Neutrophil (primary cell): ENCODE results near the gene GNAS-AS1.

Experiments used
- H3K27ac ChIP-seq: fragments of 200-600 bp; sonication (generic); 2 replicates; pipeline ENCODE4 v1.5.1; 2016; ENCODE audit warnings: mild to moderate bottlenecking, moderate library complexity
- H3K27me3 ChIP-seq: fragments of 200-600 bp; sonication (generic); 2 replicates; pipeline ENCODE4 v1.6.0; 2016; ENCODE audit warnings: mild to moderate bottlenecking
- H3K36me3 ChIP-seq: fragments of 200-600 bp; sonication (generic); 2 replicates; pipeline ENCODE4 v1.5.1; 2017
- H3K4me1 ChIP-seq, 2 experiments: fragments of 200-600 bp in 1 of 2; sonication (generic) in 1 of 2; 1 replicate in 1 of 2; 2 replicates in 1 of 2; pipeline versions ENCODE4 v1.5.1 to v1.6.1; 2013 to 2016; ENCODE audit warnings: low read depth in 1 of 2, low read length in 1 of 2, mild to moderate bottlenecking in 1 of 2, moderate library complexity in 1 of 2; ENCODE audit not compliant: control insufficient read depth in 1 of 2, insufficient read depth in 1 of 2
- H3K4me3 ChIP-seq, 2 experiments: fragments of 200-600 bp in 1 of 2; sonication (generic) in 1 of 2; 1 replicate in 1 of 2; 2 replicates in 1 of 2; pipeline ENCODE4 v1.5.1; 2013 to 2016; ENCODE audit warnings: low read depth in 1 of 2, low read length in 1 of 2, mild to moderate bottlenecking in 1 of 2, moderate library complexity in 1 of 2
- H3K9me3 ChIP-seq: fragments of 200-600 bp; sonication (generic); 2 replicates; pipeline ENCODE4 v1.5.1; 2016
- CTCF ChIP-seq: fragments of 200-600 bp; sonication (generic); IDR thresholded peaks from 2 replicates; pipeline ENCODE4 v1.5.1; 2016; ENCODE audit warnings: antibody characterized with exemption

Gene GNAS-AS1

GRCh38 chr20:58854638-58855471 is 4.2 kb upstream of the GNAS-AS1 start:
- H3K27ac ChIP-seq = no peak overlapping the region
- no peaks in the 10 kb centered on the region for H3K36me3 ChIP-seq
- H3K27me3 ChIP-seq = peaks cover 100% of the 10 kb centered on the region
- no peak for TF ChIP-seq CTCF
- no peaks in the 10 kb centered on the region for H3K9me3 ChIP-seq
- H3K4me3 ChIP-seq = no peak overlapping the region
- no peaks in the 10 kb centered on the region for H3K4me1 ChIP-seq

DNA sequence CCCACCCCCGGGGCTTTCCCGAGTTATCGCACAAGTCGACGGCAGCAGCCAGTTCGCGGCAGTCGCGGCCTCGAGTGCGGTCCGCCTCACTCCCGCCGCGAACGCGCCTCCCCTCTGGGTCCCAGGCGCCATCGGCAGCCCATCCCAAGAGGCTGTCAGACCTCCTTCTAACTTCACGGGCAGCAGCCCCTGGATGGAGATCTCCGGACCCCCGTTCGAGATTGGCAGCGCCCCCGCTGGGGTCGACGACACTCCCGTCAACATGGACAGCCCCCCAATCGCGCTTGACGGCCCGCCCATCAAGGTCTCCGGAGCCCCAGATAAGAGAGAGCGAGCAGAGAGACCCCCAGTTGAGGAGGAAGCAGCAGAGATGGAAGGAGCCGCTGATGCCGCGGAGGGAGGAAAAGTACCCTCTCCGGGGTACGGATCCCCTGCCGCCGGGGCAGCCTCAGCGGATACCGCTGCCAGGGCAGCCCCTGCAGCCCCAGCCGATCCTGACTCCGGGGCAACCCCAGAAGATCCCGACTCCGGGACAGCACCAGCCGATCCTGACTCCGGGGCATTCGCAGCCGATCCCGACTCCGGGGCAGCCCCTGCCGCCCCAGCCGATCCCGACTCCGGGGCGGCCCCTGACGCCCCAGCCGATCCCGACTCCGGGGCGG is 3.4 kb upstream of the GNAS-AS1 start:
- Histone ChIP-seq H3K27ac (no peak overlapping the region), H3K27me3 (peaks cover 100% of the 10 kb centered on the region), H3K4me1 (no peaks in the 10 kb centered on the region), H3K9me3 (no peaks in the 10 kb centered on the region), H3K4me3 (no peak overlapping the region), H3K36me3 (no peaks in the 10 kb centered on the region)
- TF ChIP-seq CTCF = no peak

- TF ChIP-seq CTCF = no peak
Measured at GRCh38 chr20:58853466-58853865, 2.8 kb upstream of the GNAS-AS1 start.

DNA sequence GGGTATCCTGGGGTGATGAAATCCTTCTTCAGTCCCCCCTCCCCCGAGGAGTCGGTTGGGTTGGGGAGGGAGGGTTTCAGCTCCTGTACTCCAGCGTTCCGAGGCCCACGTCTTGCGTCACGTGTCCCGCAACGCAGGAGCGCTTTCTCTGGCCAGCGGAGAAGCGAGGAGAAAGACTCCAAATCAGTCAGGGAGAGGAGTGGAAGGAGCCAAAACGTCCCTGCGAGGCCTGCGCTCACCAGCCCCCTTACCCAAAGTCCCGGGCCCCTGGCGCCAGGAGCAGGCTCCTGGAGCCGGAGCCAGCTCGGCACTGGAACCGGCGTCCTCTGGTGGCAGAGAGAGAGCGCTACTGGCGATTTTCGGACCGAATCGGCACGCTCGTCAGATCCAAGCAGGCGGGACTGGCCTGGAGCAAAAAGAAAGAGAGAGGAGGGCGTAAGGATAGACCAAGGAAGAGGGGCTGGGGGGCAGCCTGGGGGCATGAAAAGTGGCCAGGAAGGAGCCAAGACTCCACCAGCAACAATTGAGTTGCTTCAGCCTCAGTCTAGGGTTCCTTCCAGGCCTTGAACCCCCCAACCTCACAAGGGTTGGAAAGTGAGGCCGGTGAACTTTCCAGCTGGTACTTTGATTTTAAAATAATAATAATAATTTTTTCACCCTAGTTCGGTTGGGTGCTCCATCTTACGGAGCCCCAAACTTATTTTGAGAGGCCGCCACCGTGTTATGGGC is 2.0 kb upstream of the GNAS-AS1 start, which contains the start of gene GNAS:
TSS of gene GNAS (plus strand) at position 174 of the 729 bp plus-strand sequence.
- Histone ChIP-seq H3K4me1 (no peaks in the 10 kb centered on the region), H3K9me3 (no peaks in the 10 kb centered on the region), H3K4me3 (no peak within 1 kb of the TSS), H3K27ac (no peak within 1 kb of the TSS), H3K36me3 (no peaks in the 10 kb centered on the region), H3K27me3 (peaks cover 100% of the 10 kb centered on the region)
- TF ChIP-seq CTCF = no peak

More at GRCh38 chr20:58853466-58853865, 2.8 kb upstream of the GNAS-AS1 start:
- no peaks in the 10 kb centered on the region for H3K36me3 ChIP-seq
- H3K9me3 ChIP-seq = no peaks in the 10 kb centered on the region
- no peak overlapping the region for H3K27ac ChIP-seq
- H3K27me3 ChIP-seq = peaks cover 100% of the 10 kb centered on the region
- no peak overlapping the region for H3K4me3 ChIP-seq
- H3K4me1 ChIP-seq = no peaks in the 10 kb centered on the region

GRCh38 chr20:58851969-58852458 is 1.3 kb upstream of the GNAS-AS1 start:
- Histone ChIP-seq H3K9me3 (no peaks in the 10 kb centered on the region), H3K36me3 (no peaks in the 10 kb centered on the region)

More at GRCh38 chr20:58851969-58852458, 1.3 kb upstream of the GNAS-AS1 start:
- H3K27ac ChIP-seq = no peak overlapping the region
- H3K27me3 ChIP-seq = peaks cover 100% of the 10 kb centered on the region
- no peak for TF ChIP-seq CTCF
- H3K4me1 ChIP-seq = no peaks in the 10 kb centered on the region
- no peak overlapping the region for H3K4me3 ChIP-seq
